Measurements from ENCODE around the gene C1QL4.

DNA sequence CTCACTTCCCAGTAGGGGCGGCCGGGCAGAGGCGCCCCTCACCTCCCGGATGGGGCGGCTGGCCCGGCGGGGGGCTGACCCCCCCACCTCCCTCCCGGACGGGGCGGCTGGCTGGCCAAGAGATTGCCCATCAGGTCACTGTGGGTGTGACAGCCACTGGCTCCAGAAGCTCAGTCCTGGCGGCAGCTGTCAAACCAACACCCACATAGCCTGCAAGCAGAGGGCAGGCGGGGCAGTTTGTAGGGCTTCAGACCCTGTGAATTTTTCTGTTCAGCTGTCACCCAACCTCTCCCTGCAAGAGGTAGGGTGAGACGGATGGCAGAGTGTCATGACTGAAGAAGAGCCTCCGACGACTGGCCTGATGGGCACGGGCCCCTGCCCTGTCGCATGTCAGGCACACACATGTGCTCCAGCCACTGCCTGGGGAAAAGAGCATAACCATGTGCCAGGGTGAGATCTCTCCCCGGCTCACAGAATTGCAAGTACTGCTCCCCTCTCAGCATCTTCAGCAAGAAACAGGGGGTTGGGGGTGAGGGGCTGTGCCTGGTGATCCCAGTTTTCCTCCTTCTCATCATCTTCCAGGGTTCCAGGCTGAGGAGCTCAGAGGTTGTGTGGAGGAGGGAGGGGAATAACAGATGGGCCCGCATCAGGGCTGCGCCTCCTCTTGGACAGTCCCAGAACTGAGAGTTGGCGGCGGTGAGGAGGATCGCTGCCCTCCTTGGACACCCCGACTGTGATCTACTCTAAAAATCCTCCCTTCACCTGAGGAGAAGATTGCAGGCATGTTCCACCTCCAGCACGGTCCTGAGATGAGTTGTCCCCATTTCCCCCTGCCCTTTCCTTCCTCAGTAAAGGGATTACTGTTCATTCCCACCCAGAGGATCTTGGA lies 53.2 kb downstream of the C1QL4 start:
- no peak for TF ChIP-seq EZH2 (IDR thresholded peaks at IDR 0.05; ENCODE audit: borderline replicate concordance, insufficient read depth, low read length, poor library complexity, severe bottlenecking)
- TF ChIP-seq, protein P1, sequence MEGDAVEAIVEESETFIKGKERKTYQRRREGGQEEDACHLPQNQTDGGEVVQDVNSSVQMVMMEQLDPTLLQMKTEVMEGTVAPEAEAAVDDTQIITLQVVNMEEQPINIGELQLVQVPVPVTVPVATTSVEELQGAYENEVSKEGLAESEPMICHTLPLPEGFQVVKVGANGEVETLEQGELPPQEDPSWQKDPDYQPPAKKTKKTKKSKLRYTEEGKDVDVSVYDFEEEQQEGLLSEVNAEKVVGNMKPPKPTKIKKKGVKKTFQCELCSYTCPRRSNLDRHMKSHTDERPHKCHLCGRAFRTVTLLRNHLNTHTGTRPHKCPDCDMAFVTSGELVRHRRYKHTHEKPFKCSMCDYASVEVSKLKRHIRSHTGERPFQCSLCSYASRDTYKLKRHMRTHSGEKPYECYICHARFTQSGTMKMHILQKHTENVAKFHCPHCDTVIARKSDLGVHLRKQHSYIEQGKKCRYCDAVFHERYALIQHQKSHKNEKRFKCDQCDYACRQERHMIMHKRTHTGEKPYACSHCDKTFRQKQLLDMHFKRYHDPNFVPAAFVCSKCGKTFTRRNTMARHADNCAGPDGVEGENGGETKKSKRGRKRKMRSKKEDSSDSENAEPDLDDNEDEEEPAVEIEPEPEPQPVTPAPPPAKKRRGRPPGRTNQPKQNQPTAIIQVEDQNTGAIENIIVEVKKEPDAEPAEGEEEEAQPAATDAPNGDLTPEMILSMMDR (IDR thresholded peaks at IDR 0.05; ENCODE audit: poor library complexity, severe bottlenecking): no peak
